Measurements from ENCODE around the gene PREP.

DNA sequence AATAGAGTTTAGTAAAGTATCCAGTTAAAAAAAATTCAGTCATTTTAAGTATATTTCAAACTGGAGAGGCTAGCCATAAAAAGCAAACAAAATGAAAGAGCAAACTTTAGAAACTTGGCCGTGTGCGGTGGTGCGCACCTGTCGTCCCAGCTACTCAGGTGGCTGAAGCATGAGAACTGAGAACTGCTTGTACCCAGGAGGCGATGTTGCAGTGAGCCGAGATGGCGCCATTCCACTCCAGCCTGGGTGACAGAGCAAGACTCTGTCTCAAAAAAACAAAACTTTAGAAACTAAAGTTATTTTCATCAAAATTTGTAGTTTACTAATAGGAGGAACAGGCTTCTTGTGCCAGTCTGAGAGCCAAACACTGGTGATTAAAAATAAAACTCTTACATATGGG lies 122.8 kb downstream of the PREP start:
- TF ChIP-seq SPI1 (IDR thresholded peaks at IDR 0.05; ENCODE audit: low read depth, low read length) = no peak
- TF ChIP-seq POLR2A (IDR thresholded peaks at IDR 0.05; ENCODE audit: low read depth, low read length) = no peak
